DND-41 (cell line): Measurements from ENCODE around the gene RNF123.

Experiments used
- ATAC-seq: fragments of 200-7000 bp; cut with Tn5 transposase; 3 replicates; pipeline ENCODE4 v1.9.1; 2021; ENCODE audit warnings: low read depth; ENCODE audit not compliant: insufficient read depth
- DNase-seq: peaks from one replicate; pipeline ENCODE4 v3.0.0-alpha.2; 2020
- H2AFZ ChIP-seq: 2 replicates; pipeline ENCODE4 v1.6.0; 2012; ENCODE audit warnings: low read depth, low read length
- H3K27ac ChIP-seq: 2 replicates; pipeline ENCODE4 v1.5.1; 2012; ENCODE audit warnings: low read length, inconsistent platforms
- H3K27me3 ChIP-seq: fragments of 200-600 bp; sonication (generic); 2 replicates; pipeline ENCODE4 v1.6.0; 2012; ENCODE audit warnings: low read length, mild to moderate bottlenecking, inconsistent platforms; ENCODE audit not compliant: insufficient read depth, poor library complexity
- H3K36me3 ChIP-seq: 2 replicates; pipeline ENCODE4 v1.5.1; 2012; ENCODE audit warnings: low read length, inconsistent platforms; ENCODE audit not compliant: insufficient read depth
- H3K4me1 ChIP-seq: 2 replicates; pipeline ENCODE4 v1.5.1; 2012; ENCODE audit warnings: mild to moderate bottlenecking, low read length; ENCODE audit not compliant: insufficient read depth
- H3K4me2 ChIP-seq: 2 replicates; pipeline ENCODE4 v1.6.0; 2012; ENCODE audit warnings: mild to moderate bottlenecking, moderate library complexity, low read length, inconsistent platforms; ENCODE audit not compliant: insufficient read depth
- H3K4me3 ChIP-seq, 2 experiments: fragments of 200-600 bp in 1 of 2; shearing (Covaris generic) in 1 of 2; 2 replicates each; pipeline ENCODE4 v1.5.1; 2012 to 2016; ENCODE audit warnings: inconsistent platforms in 2 of 2, low read length in 2 of 2, mild to moderate bottlenecking in 2 of 2, low read depth in 1 of 2, moderate library complexity in 1 of 2
- H3K79me2 ChIP-seq: 2 replicates; pipeline ENCODE4 v1.6.0; 2012; ENCODE audit warnings: low read length, inconsistent platforms; ENCODE audit not compliant: insufficient read depth
- H3K9ac ChIP-seq: 2 replicates; pipeline ENCODE4 v1.6.0; 2012; ENCODE audit warnings: low read depth, mild to moderate bottlenecking, inconsistent platforms, low read length, moderate library complexity
- H3K9me3 ChIP-seq: 2 replicates; pipeline ENCODE4 v1.5.1; 2012; ENCODE audit warnings: low read length, moderate library complexity, mild to moderate bottlenecking, inconsistent platforms; ENCODE audit not compliant: insufficient read depth, severe bottlenecking
- H4K20me1 ChIP-seq: 2 replicates; pipeline ENCODE4 v1.6.0; 2012; ENCODE audit warnings: low read length; ENCODE audit not compliant: insufficient read depth
- EZH2 ChIP-seq: IDR thresholded peaks from 3 replicates; pipeline ENCODE4 v1.6.1; 2012; ENCODE audit warnings: borderline replicate concordance, low read depth, mild to moderate bottlenecking, moderate library complexity, low read length, inconsistent platforms; ENCODE audit not compliant: severe bottlenecking
- TF ChIP-seq, protein P1 (sequence below): IDR thresholded peaks from 2 replicates; pipeline ENCODE4 v1.5.1; 2012; ENCODE audit warnings: borderline replicate concordance, low read length, moderate library complexity, mild to moderate bottlenecking; ENCODE audit not compliant: poor library complexity, severe bottlenecking; ENCODE audit errors: extremely low read depth

RNF123 gene

GRCh38 chr3:49642708-49643145 is 46.6 kb upstream of the RNF123 start:
- H3K27me3 ChIP-seq = no peaks in the 10 kb centered on the region
- TF ChIP-seq EZH2 = no peak
- TF ChIP-seq, protein P1, sequence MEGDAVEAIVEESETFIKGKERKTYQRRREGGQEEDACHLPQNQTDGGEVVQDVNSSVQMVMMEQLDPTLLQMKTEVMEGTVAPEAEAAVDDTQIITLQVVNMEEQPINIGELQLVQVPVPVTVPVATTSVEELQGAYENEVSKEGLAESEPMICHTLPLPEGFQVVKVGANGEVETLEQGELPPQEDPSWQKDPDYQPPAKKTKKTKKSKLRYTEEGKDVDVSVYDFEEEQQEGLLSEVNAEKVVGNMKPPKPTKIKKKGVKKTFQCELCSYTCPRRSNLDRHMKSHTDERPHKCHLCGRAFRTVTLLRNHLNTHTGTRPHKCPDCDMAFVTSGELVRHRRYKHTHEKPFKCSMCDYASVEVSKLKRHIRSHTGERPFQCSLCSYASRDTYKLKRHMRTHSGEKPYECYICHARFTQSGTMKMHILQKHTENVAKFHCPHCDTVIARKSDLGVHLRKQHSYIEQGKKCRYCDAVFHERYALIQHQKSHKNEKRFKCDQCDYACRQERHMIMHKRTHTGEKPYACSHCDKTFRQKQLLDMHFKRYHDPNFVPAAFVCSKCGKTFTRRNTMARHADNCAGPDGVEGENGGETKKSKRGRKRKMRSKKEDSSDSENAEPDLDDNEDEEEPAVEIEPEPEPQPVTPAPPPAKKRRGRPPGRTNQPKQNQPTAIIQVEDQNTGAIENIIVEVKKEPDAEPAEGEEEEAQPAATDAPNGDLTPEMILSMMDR = no peak
- H4K20me1 ChIP-seq = no peaks in the 10 kb centered on the region

GRCh38 chr3:49644684-49645083 is 44.7 kb upstream of the RNF123 start:
- Histone ChIP-seq H3K9ac (no peak overlapping the region), H3K9me3 (no peaks in the 10 kb centered on the region), H4K20me1 (no peaks in the 10 kb centered on the region), H3K4me3 (no peak overlapping the region), H3K79me2 (no peaks in the 10 kb centered on the region), H2AFZ (no peak overlapping the region), H3K27ac (no peak overlapping the region), H3K4me2 (no peak overlapping the region), H3K27me3 (no peaks in the 10 kb centered on the region), H3K4me1 (no peaks in the 10 kb centered on the region), H3K36me3 (no peaks in the 10 kb centered on the region)
- TF ChIP-seq, protein P1 = no peak
- TF ChIP-seq EZH2 = no peak
- ATAC-seq (no peak), DNase-seq (no peak)

More at GRCh38 chr3:49642708-49643145, 46.6 kb upstream of the RNF123 start:
- Histone ChIP-seq H3K27ac (no peak overlapping the region), H2AFZ (no peak overlapping the region), H3K36me3 (no peaks in the 10 kb centered on the region), H3K9me3 (no peaks in the 10 kb centered on the region), H3K9ac (no peak overlapping the region), H3K4me2 (no peak overlapping the region), H3K79me2 (no peaks in the 10 kb centered on the region), H3K4me1 (no peaks in the 10 kb centered on the region), H3K4me3 (no peak overlapping the region)
- ATAC-seq = no peak
- no peak for DNase-seq

DNA sequence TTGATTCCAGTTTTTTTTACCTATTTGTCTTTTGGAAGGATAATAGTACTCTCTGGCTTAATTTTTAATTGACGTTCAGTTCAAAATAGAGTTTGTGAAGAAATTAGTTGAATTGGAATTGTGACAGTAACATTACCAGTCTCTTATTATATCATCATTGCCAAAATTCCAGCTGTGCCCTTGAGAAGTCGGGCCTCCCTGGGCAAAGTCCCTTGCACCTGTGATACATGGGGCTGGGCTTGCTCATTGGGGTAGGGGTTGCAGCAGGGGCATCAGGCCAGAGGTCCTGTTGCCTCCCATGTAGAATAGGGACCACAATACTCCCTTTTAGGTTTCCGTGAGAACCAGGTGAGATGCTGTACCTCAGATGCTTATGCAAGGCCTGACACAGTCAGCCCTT is 43.1 kb upstream of the RNF123 start:
- H3K36me3 ChIP-seq = no peaks in the 10 kb centered on the region

More for the DNA sequence above, 43.1 kb upstream of the RNF123 start:
- Histone ChIP-seq H3K4me3 (no peak overlapping the region), H3K4me2 (no peak overlapping the region), H3K9me3 (no peaks in the 10 kb centered on the region), H4K20me1 (no peaks in the 10 kb centered on the region), H3K9ac (no peak overlapping the region), H3K79me2 (no peaks in the 10 kb centered on the region), H3K27ac (no peak overlapping the region), H3K27me3 (no peaks in the 10 kb centered on the region), H3K4me1 (no peaks in the 10 kb centered on the region), H2AFZ (no peak overlapping the region)
- ATAC-seq (no peak), DNase-seq (no peak)
- TF ChIP-seq, protein P1 = no peak
- TF ChIP-seq EZH2 = no peak
